Hematopoietic multipotent progenitor cell treated with erythropoietin and hydrocortisone succinate and interleukin-3 and kit ligand, for 6 days (in vitro differentiated cells): ENCODE data around the gene ALG13.
"Not testable (repeated sequence)": the region's sequence is repeated elsewhere in the genome, so short reads cannot be mapped to it uniquely, and the experiment has no call there.

Source experiments
- DNase-seq: peaks from one replicate; pipeline ENCODE4 v3.0.0-alpha.2; 2015

The ALG13 gene

DNA sequence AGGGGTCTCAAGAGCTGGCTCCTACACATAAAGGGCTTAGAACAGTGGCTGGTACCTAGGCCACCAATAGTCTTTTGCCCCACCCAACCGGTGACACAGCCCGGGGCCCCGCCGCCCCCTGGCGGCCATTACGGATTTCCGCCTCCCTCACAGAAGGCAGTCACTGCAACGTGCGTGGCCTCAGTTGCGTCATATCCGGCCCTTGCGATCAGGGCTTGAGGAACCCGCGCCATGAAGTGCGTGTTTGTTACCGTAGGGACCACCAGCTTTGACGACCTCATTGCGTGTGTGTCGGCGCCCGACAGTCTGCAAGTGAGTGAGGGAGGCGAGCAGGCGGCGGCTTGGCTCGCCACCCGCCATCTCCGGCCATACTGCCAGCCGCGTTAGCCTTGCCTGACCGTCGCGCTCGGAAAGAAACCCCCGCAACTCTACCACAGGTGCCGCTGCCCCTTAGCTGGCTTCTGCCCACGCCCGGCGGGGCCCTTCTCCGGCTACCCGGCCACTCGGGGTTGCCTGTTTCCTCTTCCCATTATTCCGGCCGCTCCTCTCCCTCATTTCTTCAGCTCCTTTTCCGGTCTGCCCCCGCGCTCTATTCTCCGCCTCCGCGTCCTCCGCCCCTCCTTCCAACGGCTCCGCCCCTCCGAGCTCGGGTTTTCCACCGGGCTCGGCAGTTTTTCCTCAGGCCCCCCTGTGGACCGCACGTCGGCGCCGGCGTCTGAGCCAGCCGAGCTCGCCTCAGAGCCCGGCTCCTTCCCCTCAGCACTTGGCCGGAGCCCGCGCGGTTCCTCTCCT lies at the start of gene ALG13:
Gene ALG13, plus strand, starts transcription at position 183 of the 792 bp plus-strand sequence. Its CDS starts 49 bp downstream, at position 232.
- peak; percentile 91 for DNase-seq

DNA sequence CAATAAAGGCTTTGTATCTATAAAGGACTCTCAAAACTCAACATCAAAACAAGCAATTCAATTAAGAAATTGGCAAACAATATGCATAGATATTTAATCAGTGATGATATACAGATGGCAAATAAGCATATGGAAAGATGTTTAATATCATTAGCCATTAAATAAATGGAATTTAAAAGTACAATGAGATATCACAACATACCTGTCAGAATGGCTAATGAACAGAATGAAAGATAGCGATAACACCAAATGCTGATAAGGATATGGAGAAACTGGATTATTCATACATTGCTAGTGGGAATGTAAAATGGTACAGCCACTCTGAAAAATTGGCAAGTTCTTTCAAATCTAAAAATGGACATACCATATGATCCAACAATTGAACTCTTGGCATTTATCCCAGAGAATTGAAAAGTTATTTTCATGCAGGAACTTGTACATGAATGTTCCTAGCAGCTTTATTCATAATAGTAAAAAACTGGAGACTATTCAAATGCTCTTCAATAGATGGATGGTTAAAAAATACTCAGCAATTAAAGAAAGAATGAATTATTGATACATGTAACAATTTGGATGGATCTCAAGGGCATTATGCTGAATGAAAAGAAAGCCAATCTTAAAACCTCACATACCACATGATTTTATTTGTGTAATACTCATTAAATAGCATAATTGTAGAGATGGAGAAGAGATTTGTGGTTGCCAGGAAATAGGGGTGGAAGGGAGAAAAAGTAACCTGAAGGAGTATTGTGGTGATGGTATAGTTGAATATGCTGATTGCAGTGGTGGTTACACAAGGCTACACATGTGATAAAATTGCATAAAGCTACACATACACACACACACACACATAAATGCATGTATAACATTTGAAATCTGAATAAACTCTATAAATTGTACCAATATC lies 45.9 kb upstream of the ALG13 start:
- no peak for DNase-seq

DNA sequence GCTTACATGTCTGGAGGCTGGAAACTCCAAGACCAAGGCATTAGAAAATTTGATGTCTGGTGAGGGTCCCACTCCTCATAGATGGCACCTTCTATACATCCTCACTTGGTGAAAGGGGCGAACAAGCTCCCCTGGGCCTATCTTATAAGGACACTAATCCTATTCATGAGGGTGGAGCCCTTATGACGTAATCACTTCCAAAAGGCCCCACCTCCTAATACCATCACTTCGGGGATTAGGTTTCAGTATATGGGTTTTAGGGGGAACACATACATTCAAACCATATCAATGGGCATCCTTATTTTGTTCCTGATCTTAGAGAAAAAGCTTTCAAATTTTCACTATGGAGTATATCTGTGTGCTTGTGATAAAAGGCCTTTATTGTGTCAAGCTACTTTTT lies 39.0 kb upstream of the ALG13 start:
- no peak for DNase-seq

DNA sequence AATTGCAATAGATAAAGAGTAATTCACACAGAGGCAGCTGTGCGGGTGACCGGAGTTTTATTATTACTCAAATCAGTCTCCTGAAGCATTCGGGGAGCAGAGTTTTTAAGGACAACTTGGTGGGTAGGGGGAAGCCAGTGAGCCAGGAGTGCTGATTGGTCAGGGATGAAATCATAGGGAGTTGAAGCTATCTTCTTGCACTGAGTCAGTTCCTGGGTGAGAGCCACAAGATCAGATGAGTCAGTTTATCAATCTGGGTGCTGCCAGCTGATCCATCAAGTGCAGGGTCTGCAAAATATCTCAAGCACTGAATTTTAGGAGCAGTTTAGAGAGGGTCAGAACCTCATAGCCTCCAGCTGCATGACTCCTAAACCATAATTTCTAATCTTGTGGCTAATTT lies 35.8 kb upstream of the ALG13 start:
- DNase-seq, result not testable (repeated sequence)

DNA sequence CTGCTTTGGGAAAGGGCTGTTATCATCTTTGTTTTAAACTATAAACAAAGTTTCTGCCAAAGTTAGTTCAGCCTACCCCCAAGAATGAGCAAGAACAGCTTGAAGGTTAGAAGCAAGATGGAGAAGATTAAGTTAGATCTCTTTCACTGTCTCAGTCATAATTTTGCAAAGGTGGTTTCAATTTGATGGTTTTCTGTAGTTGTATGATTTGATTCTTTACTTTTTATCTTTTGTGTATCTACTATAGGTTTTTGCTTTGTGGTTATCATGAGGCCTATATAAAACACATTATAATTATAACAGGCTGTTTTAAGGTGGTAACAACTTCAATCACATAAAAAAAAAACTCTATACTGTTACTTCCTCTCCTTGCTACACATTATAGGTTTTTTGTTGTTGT lies 35.4 kb upstream of the ALG13 start:
- no peak for DNase-seq

DNA sequence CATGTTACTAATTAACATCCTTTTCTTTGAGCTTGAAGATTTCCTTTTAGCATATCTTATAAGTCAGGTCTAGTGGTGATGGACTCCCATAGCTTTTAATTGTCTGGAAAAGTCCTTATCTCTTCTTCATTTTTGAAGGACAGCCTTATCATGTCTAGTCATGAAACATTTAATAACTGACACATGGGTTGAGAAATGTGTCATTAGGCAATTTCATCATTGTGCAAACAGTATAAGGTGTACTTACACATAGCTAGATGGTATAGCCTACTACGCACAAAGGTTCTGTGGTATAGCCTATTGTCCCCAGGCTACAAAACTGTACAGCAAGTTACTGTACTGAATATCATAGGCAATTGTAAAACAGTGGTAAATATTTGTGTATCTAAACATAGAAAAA lies 34.5 kb upstream of the ALG13 start:
- peak; percentile 17 for DNase-seq

DNA sequence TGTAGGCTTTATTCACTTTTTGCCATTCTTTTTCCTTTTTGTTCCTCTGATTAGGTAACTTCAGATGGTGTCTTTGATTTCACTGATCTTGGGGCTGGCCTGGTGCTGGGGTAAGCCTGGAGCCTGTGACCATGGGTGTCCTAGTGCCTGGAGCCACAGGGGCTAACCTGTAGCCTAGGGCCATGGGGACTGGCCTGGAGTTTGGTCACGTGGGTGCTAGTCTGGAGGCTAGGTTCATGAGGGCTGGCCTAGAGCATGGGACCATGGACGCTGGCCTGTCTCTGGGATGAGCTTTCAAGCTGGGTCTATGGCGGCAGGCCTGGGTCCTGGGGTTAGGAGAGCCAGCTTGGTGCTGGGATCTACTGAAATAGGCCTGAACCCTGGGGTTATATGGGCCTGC lies 32.2 kb upstream of the ALG13 start:
- DNase-seq, result no peak

DNA sequence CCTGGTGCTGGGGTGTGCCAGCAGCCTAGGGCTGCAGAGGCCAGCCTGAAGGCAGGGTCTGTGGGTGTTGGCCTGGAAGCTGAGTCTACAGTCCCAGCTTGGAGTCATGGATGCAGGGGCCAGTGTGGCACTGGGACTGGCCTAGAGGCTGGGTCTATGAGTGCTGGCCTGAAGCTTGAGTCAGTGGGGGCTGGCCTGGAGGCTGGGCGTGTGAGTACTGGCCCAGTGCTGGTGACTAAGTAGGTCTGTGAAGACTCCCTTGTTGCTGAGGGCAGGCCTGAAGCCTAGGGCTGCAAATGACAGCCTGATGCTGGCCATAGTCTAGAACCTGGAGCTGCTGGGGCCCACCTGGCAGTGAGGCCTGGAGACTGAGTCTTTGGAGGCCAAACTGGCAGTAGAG lies 31.3 kb upstream of the ALG13 start:
- DNase-seq, result no peak

DNA sequence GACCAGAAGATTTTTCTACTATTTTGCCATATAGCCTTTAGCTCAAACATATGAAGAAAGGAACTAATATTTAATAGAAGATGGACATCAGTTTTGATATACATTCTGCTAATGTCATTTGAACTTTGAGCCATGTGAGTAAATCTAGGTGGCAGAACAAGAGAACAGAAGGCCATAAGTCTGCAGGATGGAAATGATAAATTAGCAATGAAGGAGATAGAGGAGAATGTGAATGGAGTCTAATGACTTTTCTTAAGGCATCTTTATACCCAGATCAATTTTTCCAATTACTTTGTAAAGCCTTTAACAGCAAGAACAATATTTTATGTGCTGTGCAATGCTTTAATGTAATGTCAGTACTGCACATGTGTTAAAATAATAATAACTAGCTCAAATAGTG lies 30.1 kb upstream of the ALG13 start:
- no peak for DNase-seq

DNA sequence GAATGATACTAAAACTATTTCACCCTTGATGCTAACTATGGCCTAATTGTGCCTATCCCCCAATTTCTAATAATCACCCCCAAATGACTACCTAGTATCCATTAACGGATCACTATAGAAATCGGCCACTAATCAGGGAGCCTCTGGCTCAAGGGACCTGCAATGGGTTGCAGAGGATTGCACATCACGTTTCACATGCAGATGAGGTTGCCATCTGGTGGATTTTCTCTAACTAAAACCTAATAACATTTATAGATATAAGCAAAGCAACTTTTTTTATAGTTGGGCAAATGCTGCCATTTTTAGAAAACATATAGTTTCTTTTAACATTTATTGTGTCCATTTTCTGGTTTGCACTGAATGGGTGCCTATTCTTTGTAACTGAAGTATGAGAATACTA lies 28.3 kb upstream of the ALG13 start:
- DNase-seq, result peak; percentile 6

DNA sequence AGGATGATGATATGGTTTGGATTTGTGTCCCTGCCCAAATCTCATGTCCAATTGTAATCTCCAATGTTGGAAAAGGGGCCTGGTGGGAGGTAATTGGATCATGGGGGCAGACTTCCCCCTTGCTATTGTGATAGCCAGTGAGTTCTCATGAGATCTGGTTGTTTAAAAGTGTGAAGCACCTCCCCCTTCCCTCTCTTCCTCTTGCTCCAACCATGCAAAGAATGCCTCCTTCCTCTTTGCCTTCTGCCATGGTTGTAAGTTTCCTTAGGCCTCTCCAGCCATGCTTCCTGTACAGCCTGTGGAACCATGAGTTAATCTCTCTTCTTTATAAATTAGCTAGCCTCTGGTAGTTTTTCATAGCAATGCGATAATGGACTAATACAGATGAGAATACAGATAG lies 19.7 kb upstream of the ALG13 start:
- no peak for DNase-seq

DNA sequence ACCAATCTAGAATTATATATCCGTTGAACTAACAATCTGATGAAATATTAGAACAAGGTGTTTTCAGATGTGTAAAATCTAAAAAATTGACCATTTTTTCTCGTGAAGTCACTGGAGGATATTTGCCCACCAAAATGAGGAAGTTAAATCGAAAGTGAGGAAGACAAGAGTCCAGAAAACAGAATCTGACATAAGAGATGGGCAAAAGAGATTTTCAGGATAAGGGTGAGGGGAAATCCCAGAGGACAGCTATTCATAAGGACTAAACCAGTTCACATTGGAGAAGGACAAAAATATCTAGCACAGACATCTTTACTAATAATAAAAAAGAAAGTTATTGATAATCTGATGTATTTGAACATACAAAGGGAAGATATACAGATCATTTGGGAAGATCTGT lies 18.7 kb upstream of the ALG13 start:
- no peak for DNase-seq

DNA sequence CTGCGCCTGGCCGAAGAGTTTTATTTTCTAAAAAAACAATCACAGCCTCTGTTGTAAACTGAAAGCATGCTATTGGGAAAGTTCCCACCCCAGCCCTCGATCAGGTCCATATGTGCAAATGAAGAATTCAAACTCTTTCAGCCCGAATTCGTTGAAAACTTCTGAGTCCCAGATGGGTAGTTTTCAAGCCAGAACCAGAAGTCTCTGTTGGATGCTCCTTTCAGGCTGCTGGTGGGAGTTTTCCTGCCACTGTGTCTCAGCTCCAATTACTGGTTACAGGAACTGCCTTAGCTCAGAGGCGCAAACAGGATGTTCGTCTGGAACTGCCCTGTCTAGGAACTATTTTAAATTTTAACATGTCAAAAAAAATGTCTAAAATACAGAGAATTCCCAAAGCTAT lies 9.3 kb upstream of the ALG13 start:
- DNase-seq, result no peak

DNA sequence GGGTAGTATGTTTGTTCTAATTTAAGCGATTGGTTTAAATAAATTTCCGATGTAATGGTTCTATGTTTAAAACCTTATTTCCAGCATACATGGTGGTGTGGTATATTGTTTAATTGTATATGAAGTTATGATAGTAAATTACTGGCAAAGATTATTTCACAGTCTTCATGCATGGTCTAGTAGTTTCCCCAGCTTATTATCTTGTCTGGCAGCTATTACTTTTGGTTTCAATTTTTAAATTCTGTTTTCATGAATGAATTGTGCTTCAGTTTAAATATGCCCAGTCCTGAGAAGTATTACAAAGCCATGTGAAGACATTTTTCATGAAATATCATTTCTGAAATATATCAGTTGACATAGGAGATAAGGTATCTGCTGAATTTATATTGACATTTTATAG lies 6.3 kb downstream of the ALG13 start:
- no peak for DNase-seq

DNA sequence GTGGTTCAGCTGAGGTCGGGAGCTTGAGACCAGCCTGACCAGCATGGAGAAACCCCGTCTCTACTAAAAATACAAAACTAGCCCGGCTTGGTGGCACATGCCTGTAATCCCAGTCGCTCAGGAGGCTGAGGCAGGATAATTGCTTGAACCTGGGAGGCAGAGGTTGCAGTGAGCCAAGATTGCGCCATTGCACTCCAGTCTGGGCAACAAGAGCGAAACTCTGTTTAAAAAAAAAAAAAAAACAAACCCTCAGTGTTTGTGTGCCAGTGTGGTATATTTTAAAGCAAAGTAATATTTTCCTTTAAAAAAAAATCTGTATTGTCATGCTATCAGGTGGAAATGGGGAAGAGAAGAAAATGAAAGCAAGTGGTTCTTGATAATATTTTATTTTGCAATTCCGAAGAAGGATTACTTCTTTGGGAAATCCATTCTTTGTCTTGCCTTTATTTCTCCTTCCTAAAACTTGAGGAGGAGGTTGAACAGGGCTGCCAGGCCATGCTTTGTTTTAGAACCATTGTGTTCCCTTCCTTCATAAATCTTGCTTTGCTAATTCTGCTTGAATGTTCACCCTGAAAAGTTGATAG lies 14.4 kb downstream of the ALG13 start:
- DNase-seq, result no peak

DNA sequence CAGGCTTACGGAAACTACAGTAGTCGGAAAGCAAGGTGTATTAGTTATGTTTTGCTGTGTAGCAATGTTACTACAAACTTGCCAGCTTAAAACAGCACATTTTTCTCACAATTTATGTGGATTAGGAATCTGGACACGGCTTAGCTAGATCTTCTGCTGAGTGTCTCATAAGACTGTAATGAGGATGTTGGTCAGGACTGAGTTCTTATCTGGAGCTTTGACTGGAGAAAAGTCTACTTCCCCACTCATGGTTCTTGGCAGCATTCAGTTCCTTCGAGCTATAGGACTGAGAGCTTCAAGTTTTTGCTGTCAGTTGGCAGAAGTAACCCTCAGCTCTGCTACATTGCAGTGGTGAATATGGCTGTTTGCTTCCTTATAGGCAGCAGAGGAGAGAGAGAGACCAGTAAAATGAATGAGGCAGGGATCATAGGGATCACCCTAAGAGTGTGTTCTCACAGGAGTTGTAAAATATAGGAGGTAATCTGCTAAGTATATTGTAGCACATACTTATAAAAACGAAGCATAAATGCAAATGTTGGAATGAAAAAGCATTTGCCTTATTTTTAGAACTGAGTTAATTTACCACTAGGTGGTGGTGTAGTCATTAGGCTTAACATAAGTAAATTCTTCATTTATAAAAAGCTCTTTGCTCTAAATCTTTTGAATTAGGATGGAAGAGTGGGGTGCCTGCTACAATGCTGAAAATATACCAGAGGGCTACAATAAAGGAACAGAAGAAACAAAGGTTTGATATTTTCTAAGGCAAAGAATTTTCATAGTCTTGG lies 38.6 kb downstream of the ALG13 start:
- peak; percentile 30 for DNase-seq

DNA sequence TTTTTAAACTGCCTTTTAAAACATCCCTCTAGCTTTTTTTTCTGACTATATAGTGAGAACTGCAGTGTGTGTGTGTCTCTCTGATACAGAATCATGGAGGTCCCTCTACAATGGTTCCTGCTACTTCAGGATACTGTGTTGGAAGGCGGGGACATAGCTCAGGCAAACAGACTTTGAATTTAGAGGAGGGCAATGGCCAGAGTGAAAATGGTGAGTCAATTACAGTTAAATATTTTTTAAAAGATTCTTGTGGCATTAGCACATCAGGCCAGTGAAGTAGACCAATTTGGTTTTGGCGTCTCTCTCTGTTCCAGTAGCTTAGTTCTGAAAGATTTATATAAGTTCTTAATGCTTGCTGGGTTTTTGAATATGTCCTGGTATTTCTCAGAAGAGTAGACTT lies 47.1 kb downstream of the ALG13 start:
- DNase-seq, result no peak

DNA sequence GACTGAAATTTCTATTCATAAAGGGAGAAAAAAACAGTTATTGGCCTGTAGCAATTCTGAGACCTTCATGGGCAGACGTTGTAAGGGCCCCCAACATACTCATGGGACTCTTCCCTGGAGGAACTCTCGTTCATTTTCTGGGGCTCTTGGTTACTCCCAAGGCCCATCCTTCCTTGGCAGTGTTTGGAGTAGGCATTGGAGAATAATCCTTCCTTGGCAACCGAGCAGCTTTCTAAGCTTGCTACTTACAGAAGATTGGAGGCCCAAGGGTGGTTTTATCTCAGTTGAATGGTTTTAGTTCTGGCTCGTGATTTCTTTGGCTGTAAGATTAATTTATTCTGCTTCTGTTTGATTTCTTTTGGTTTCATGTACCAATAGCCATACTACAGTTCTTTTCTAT lies 50.4 kb downstream of the ALG13 start:
- DNase-seq, result no peak

DNA sequence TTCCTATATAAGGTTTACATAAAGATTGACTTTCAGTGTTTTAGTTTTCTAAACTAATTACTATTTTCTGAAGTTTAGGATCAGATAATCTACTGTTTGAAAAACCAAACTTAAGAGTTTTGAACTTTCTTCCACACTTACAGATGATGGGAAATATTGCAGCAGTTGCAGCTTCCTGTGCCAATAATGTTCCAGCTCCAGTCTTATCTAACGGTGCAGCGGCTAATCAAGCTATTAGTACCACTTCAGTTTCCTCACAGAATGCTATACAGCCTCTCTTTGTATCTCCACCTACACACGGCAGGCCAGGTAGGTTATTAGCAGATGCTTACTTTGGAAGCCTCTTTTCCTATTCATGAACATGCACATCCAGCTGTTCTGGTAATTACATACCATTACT lies 55.6 kb downstream of the ALG13 start:
- no peak for DNase-seq

DNA sequence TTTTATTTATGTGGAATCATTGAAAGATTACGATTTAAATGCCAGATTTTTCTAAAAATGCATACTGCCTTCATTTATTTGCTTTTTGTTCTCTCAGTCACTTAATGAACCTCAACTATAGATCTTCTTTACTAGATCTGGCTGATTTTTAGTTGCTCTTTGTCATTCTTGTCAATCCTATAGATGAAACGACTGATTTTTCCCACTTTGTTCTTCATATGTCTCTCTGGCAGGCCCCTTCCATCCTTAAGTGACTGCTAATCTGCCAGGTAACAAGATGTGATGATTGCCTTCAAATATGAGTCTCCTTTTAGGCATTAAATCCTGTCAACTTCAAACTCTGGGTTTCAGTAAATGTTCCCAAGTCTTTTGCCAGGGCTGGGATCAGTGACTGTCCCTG lies 61.0 kb downstream of the ALG13 start:
- no peak for DNase-seq

DNA sequence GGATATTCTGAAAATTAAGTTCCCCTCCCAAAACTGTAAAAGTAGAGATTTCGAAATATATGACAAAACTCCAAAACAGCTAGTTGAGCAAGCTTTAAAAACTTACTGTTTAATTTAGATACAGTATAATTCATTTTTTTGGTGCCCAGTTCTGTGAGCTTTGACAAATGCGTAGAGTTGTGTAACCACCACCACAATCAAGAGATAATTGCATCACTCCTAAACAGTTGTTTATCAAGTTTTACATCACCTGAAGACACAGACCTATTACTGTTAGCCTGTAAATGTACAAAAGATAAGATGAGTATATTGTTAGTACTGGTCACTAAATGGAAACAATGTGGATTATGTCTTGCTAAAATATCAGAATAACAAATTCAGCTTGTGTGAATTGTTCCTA lies 62.3 kb downstream of the ALG13 start:
- DNase-seq, result peak; percentile 6

DNA sequence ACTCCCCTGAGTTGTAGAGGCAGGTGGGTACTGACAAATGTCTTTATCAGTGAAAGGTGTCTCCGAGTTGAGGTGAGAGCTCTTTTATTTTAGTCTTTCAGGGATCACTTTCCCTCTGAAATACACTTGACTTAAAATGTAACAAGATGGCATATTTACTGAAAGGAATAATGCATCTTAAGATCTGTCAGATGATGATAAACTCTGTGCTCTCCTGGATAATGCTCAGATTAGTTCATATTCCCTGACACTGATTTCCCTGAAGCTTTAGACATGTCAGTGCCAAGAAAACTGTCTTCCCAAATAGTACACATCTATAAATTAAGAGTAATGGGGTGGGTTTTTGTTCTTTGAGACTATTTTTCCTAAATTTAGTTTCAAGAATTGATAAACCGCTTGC lies 75.5 kb downstream of the ALG13 start:
- no peak for DNase-seq

DNA sequence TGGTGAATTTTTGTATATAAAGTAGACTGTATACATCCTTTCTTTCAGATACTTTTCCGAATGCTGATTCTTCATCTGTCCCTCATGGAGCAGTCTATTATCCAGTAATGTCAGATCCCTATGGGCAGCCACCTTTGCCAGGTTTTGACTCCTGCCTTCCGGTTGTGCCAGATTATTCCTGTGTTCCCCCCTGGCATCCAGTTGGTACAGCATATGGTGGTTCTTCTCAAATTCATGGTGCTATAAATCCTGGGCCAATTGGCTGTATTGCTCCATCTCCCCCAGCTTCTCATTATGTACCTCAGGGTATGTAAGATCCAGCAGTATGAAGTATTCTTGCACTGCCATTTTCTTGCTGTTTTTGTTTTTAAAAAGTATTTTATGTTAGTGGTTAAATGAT lies 78.7 kb downstream of the ALG13 start:
- DNase-seq, result no peak
